ENCODE measurements around the gene APOB. TPM values are rescaled to one million over a fixed set of nuclear protein-coding genes. Genes with fewer than 3 reads are reported as not detected.

APOB gene
- total and polyA plus RNA-seq, 8 donors, result under 0.01 to 30.7 (median 0.72) TPM; not detected in 3

DNA sequence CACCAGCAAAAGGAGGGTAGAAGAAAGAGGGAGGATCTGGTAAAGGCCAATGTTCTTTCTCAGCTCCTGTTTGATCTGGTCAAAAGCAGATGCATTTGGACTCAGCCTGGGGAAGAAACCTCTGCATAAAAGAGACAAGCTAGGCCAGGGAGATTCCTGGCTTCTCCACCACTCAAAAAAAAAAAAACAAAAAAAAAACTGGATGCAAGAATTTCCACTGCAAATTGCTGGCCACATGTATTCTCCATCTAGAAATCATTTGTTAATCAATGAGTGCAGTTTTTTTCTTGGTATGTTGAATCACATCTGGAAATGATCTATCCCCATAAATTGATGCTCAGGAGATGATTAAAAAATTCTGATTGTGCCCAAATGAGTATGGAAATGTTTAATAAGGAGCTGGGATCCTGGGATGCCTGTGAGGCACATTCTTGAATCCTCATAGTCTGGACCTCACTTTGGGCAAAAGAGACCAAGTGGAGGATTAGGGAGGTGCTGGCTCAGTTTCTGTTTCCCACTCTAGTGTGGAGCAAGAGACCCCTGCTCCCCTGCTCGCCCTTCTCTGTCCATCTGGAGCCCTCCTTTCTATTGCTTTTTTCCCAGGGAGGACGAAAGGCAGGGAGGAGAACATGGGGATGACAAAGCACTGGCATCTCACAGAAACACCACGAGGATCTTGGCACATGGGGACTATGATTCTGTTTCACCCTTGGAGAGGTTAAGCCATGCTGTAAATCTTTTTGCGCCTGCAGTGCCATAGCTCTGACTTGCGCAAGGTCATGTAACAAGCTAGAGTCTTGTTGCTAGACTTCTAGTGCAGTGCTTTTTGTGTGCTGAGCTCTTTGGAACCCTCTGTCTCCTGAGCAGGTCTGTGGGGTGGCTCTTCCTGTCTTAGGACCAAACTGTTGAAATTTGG is 57.6 kb downstream of the APOB start:
- intact Hi-C loops (cut with DNase I; ENCODE audit: low total_unique reads), result no loop called here
- Histone ChIP-seq H3K36me3 (no peaks in the 10 kb centered on the region), H3K9me3 (no peaks in the 10 kb centered on the region), H3K4me3 (no peak overlapping the region), H3K27me3 (no peaks in the 10 kb centered on the region), H3K4me1 (peaks cover 0 to 17% (median 6%) of the 10 kb centered on the region in 4 donors), H3K27ac (peak overlapping the region in 2 of 5 donors; percentile 36 to 63)
- WGBS, 5 donors, result 57 to 79% (median 67%) methylated on average over 5 of the region's 5 CpGs
- no peak for DNase-seq
- peak; percentile 54 for TF ChIP-seq EP300 (IDR thresholded peaks at IDR 0.05)
- peak; percentile 23 to 80 (median 23) for TF ChIP-seq POLR2AphosphoS5 (IDR thresholded peaks at IDR 0.05)
- TF ChIP-seq, protein P1, sequence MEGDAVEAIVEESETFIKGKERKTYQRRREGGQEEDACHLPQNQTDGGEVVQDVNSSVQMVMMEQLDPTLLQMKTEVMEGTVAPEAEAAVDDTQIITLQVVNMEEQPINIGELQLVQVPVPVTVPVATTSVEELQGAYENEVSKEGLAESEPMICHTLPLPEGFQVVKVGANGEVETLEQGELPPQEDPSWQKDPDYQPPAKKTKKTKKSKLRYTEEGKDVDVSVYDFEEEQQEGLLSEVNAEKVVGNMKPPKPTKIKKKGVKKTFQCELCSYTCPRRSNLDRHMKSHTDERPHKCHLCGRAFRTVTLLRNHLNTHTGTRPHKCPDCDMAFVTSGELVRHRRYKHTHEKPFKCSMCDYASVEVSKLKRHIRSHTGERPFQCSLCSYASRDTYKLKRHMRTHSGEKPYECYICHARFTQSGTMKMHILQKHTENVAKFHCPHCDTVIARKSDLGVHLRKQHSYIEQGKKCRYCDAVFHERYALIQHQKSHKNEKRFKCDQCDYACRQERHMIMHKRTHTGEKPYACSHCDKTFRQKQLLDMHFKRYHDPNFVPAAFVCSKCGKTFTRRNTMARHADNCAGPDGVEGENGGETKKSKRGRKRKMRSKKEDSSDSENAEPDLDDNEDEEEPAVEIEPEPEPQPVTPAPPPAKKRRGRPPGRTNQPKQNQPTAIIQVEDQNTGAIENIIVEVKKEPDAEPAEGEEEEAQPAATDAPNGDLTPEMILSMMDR (IDR thresholded peaks at IDR 0.05), result no peak

DNA sequence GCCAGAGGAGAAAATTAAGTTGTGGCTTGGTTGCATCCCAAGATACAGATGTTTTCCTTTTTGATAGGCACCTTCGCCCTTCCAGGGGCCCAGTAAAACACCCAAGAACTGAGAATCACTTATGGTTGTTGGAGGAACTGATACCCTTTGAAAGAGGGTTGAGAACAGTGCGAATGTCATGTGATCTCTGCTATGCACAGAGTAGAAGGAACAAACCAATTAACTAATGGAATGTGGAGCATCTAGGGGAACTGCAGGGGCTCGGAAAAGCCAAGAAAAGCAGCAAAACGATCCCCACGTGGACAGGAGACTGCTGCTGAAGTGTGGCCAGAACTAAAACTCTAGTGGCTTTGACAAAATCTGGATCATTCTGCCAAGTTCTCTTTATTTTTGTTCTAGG is 58.8 kb downstream of the APOB start:
- no peak for DNase-seq
- intact Hi-C loops (cut with DNase I; ENCODE audit: low total_unique reads), result no loop called here
- Histone ChIP-seq H3K4me1 (peaks cover 0 to 17% (median 6%) of the 10 kb centered on the region in 4 donors), H3K9me3 (no peaks in the 10 kb centered on the region), H3K4me3 (no peak overlapping the region), H3K36me3 (no peaks in the 10 kb centered on the region), H3K27me3 (no peaks in the 10 kb centered on the region), H3K27ac (no peak overlapping the region)
- TF ChIP-seq EP300 (IDR thresholded peaks at IDR 0.05) (no peak), POLR2A (IDR thresholded peaks at IDR 0.05) (no peak), POLR2AphosphoS5 (IDR thresholded peaks at IDR 0.05) (no peak)
- TF ChIP-seq, protein P1 (IDR thresholded peaks at IDR 0.05), result no peak
- WGBS, 5 donors, result 36 to 48% (median 41%) methylated on average over 5 of the region's 5 CpGs

DNA sequence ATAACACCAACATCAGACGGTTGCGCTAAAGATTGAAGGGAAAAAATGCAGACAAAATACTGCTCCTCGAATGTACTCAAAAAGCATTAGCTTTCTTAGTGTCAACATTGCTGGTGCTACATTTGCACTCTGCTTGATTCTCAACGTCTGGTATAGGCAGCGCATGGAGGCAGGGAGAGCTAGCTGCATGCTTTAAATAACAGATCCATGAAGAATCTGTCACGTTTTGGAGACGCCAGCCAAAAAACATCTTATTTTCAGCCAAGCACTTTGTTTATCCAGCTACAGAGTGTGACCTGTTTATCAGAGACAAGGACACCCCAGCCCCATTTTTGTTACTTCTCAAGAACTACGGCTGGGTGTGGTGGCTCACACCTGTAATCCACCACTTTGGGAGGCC is 59.5 kb downstream of the APOB start:
- Histone ChIP-seq H3K4me1 (peaks cover 0 to 17% (median 6%) of the 10 kb centered on the region in 4 donors), H3K27ac (no peak overlapping the region), H3K4me3 (no peak overlapping the region), H3K9me3 (no peaks in the 10 kb centered on the region), H3K27me3 (no peaks in the 10 kb centered on the region), H3K36me3 (no peaks in the 10 kb centered on the region)
- WGBS, 5 donors, result 66 to 79% (median 77%) methylated on average over 8 of the region's 8 CpGs
- no peak for DNase-seq
- intact Hi-C loops (cut with DNase I; ENCODE audit: low total_unique reads), result no loop called here
- TF ChIP-seq, protein P1 (IDR thresholded peaks at IDR 0.05), result no peak
- TF ChIP-seq POLR2AphosphoS5 (IDR thresholded peaks at IDR 0.05), result no peak
- no peak for TF ChIP-seq POLR2A (IDR thresholded peaks at IDR 0.05)
- no peak for TF ChIP-seq EP300 (IDR thresholded peaks at IDR 0.05)

DNA sequence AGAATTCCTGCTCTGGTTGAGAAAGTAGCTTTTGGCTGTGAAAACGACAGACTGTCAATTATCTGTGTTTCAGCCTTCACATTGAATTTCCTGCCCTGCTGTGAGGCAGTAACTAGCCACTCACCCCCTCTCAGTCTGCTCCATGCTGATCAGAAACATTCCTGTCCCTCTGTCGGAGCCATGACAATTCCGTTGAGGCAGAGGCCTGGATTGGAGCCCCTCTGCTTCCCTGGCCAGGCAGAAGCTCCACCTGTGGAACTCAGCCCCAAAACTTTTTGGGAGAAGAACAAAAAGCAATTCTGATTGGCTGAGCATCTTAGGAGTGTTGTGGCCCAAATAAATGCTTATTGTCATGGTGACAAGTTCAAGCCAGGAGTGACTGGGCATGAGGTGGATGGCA is 60.0 kb downstream of the APOB start:
- Histone ChIP-seq H3K9me3 (no peaks in the 10 kb centered on the region), H3K27ac (no peak overlapping the region), H3K27me3 (no peaks in the 10 kb centered on the region), H3K4me1 (peaks cover 0 to 17% (median 6%) of the 10 kb centered on the region in 4 donors), H3K36me3 (no peaks in the 10 kb centered on the region), H3K4me3 (no peak overlapping the region)
- intact Hi-C loops (cut with DNase I; ENCODE audit: low total_unique reads), result no loop called here
- TF ChIP-seq POLR2A (IDR thresholded peaks at IDR 0.05), result no peak
- TF ChIP-seq POLR2AphosphoS5 (IDR thresholded peaks at IDR 0.05), result no peak
- no peak for TF ChIP-seq EP300 (IDR thresholded peaks at IDR 0.05)
- TF ChIP-seq, protein P1 (IDR thresholded peaks at IDR 0.05), result no peak
- DNase-seq, result no peak
- WGBS, 5 donors, result 21 to 53% (median 32%) methylated on average over 3 of the region's 3 CpGs
